ENCODE data around the gene FBXL13.

GRCh38 chr7:103079836-103080235 lies 5.2 kb upstream of the FBXL13 start:
- TF ChIP-seq CTCF (IDR thresholded peaks at IDR 0.05) = no peak
- TF ChIP-seq POLR2A (IDR thresholded peaks at IDR 0.05) = no peak
